Caki2 (cell line): Measurements from ENCODE around the gene IL6R. TPM values are rescaled to one million over a fixed set of nuclear protein-coding genes. Genes with fewer than 3 reads are reported as not detected.
A peak's percentile ranks its signal among the peaks of the same experiment; 100 is the strongest.
"Not testable (repeated sequence)": the region's sequence is repeated elsewhere in the genome, so short reads cannot be mapped to it uniquely, and the experiment has no call there.

Source experiments
- DNase-seq: peaks from one replicate; pipeline ENCODE4 v3.0.0-alpha.2; 2015; ENCODE audit warnings: low read depth
- in situ Hi-C: cut with HindIII; loops from 2 replicates; pipeline ENCODE4 v1.10.0; 2016; ENCODE audit warnings: low sequenced_read_pairs, low pct_unique_long_range_greater_than_20kb, mixed read lengths
- total RNA-seq: library from RNA; depleted of rRNA; stranded (reverse); fragments of >200 nt; shearing (Covaris generic); gene quantifications from 2 replicates; pipeline ENCODE4 v1.2.3, GENCODE V29; 2014; ENCODE audit warnings: low replicate concordance

The IL6R gene
- total RNA-seq, 1 experiment from 2014 or later = 6.5 TPM

GRCh38 chr1:154466921-154467417 lies 61.8 kb downstream of the IL6R start:
- no peak for DNase-seq
- in situ Hi-C loops = no loop called here

- in situ Hi-C loops = no loop called here
- DNase-seq = no peak
Measured at GRCh38 chr1:154467434-154468102, 62.4 kb downstream of the IL6R start.

- DNase-seq = no peak
Measured at GRCh38 chr1:154468535-154469250, 63.5 kb downstream of the IL6R start.

GRCh38 chr1:154469844-154470560 lies 64.9 kb downstream of the IL6R start:
- DNase-seq = no peak
- in situ Hi-C loops = no loop called here

More at GRCh38 chr1:154468535-154469250, 63.5 kb downstream of the IL6R start:
- in situ Hi-C loops = no loop called here

- in situ Hi-C loops = no loop called here
- no peak for DNase-seq
Measured at GRCh38 chr1:154471304-154471703, 66.2 kb downstream of the IL6R start.

GRCh38 chr1:154474802-154475201 lies 69.7 kb downstream of the IL6R start:
- DNase-seq = peak; percentile 66
- in situ Hi-C loops = no loop called here

GRCh38 chr1:154476791-154477190 lies 71.6 kb downstream of the IL6R start:
- in situ Hi-C loops = no loop called here
- no peak for DNase-seq

GRCh38 chr1:154478013-154478412 lies 72.9 kb downstream of the IL6R start:
- DNase-seq = no peak
- in situ Hi-C loops = no loop called here

- in situ Hi-C loops = no loop called here
- peak; percentile 52 for DNase-seq
Measured at GRCh38 chr1:154478639-154479038, 73.5 kb downstream of the IL6R start.

- peak; percentile 87 for DNase-seq
- in situ Hi-C loops = no loop called here
Measured at GRCh38 chr1:154479764-154480421, 74.8 kb downstream of the IL6R start.

- in situ Hi-C loops = no loop called here
- DNase-seq = no peak
Measured at GRCh38 chr1:154481053-154481452, 75.9 kb downstream of the IL6R start.

GRCh38 chr1:154483941-154484803 lies 79.0 kb downstream of the IL6R start:
- in situ Hi-C loops = no loop called here
- peak; percentile 95 for DNase-seq

- no peak for DNase-seq
- in situ Hi-C loops = no loop called here
Measured at GRCh38 chr1:154485106-154485505, 80.0 kb downstream of the IL6R start.

GRCh38 chr1:154485910-154486496 lies 80.9 kb downstream of the IL6R start:
- in situ Hi-C loops = no loop called here
- DNase-seq = no peak

- DNase-seq, in situ Hi-C loops: not testable (repeated sequence)
Measured at GRCh38 chr1:154486756-154487155, 81.6 kb downstream of the IL6R start.

- no peak for DNase-seq
- in situ Hi-C loops = no loop called here
Measured at GRCh38 chr1:154488922-154489321, 83.8 kb downstream of the IL6R start.

GRCh38 chr1:154489695-154490274 lies 84.6 kb downstream of the IL6R start:
- in situ Hi-C loops = no loop called here

More at GRCh38 chr1:154489695-154490274, 84.6 kb downstream of the IL6R start:
- DNase-seq = no peak
